Liver (tissue), 9 donors: ENCODE data around the gene ZDHHC14. TPM values are rescaled to one million over a fixed set of nuclear protein-coding genes. Genes with fewer than 3 reads are reported as not detected.

Experiments
- DNase-seq: peaks from one replicate; pipeline ENCODE4 v3.0.0-alpha.2; 2017; ENCODE audit warnings: low spot score
- H3K27ac ChIP-seq, 2 donors: one replicate each; pipeline ENCODE4 v1.7.0; 2013; ENCODE audit warnings: inconsistent platforms in 2 of 2, low read length in 2 of 2, control low read depth in 1 of 2, low read depth in 1 of 2, mild to moderate bottlenecking in 1 of 2
- H3K27me3 ChIP-seq, 4 donors: one replicate each; pipeline versions ENCODE4 v1.6.1 to v1.7.0; 2013; ENCODE audit warnings: low read length in 3 of 4, inconsistent platforms in 1 of 4, mild to moderate bottlenecking in 1 of 4, moderate library complexity in 1 of 4; ENCODE audit not compliant: control insufficient read depth in 4 of 4, insufficient read depth in 4 of 4
- H3K36me3 ChIP-seq, 4 donors: one replicate each; pipeline versions ENCODE4 v1.6.1 to v1.7.0; 2013; ENCODE audit warnings: low read length in 3 of 4, mild to moderate bottlenecking in 3 of 4, low read depth in 1 of 4, moderate library complexity in 1 of 4; ENCODE audit not compliant: control insufficient read depth in 4 of 4, insufficient read depth in 3 of 4
- H3K4me1 ChIP-seq, 4 donors: one replicate each; pipeline versions ENCODE4 v1.6.1 to v1.7.0; 2013; ENCODE audit warnings: low read length in 3 of 4, mild to moderate bottlenecking in 3 of 4, moderate library complexity in 1 of 4; ENCODE audit not compliant: control insufficient read depth in 4 of 4, insufficient read depth in 4 of 4
- H3K4me3 ChIP-seq, 3 donors: one replicate each; pipeline versions ENCODE4 v1.6.1 to v1.7.0; 2013; ENCODE audit warnings: low read length in 3 of 3, control low read depth in 1 of 3, low read depth in 1 of 3, mild to moderate bottlenecking in 1 of 3
- H3K9ac ChIP-seq, 2 donors: one replicate each; pipeline ENCODE4 v1.7.0; 2013; ENCODE audit warnings: low read length in 2 of 2, mild to moderate bottlenecking in 2 of 2, moderate library complexity in 2 of 2, control low read depth in 1 of 2, low read depth in 1 of 2
- H3K9me3 ChIP-seq, 4 donors: one replicate each; pipeline versions ENCODE4 v1.6.1 to v1.7.0; 2013; ENCODE audit warnings: low read length in 3 of 4; ENCODE audit not compliant: control insufficient read depth in 4 of 4
- CTCF ChIP-seq: fragments of 150-350 bp; IDR thresholded peaks from 2 replicates; pipeline ENCODE4 v1.5.1; 2017; ENCODE audit warnings: improper control_type of control experiment, low read depth, low read length; ENCODE audit not compliant: missing input control
- EGR1 ChIP-seq, 2 donors: IDR thresholded peaks; 2 replicates each; pipeline ENCODE4 v1.6.1; 2016 to 2018; ENCODE audit warnings: antibody characterized with exemption in 2 of 2, low read depth in 2 of 2
- GABPA ChIP-seq, 2 donors: IDR thresholded peaks in 1 of 2; conservative IDR thresholded peaks in 1 of 2; 2 replicates each; pipeline ENCODE4 v1.6.1; 2016; ENCODE audit warnings: antibody characterized with exemption in 2 of 2, mild to moderate bottlenecking in 1 of 2, moderate library complexity in 1 of 2
- JUND ChIP-seq, 2 donors: IDR thresholded peaks; 2 replicates each; pipeline ENCODE4 v1.6.1; 2016; ENCODE audit warnings: antibody characterized with exemption in 2 of 2
- NR2F2 ChIP-seq: IDR thresholded peaks from 2 replicates; pipeline ENCODE4 v1.6.1; 2016; ENCODE audit warnings: antibody characterized with exemption
- TAF1 ChIP-seq: conservative IDR thresholded peaks from 2 replicates; pipeline ENCODE4 v1.6.1; 2016; ENCODE audit warnings: antibody characterized with exemption, mild to moderate bottlenecking
- WGBS: extraction: QIAGEN DNeasy Blood & Tissue Kit; methylation state at CpG from one replicate; pipeline ENCODE4 v1.1.7; 2013; 5-methylcytosine and 5-hydroxymethylcytosine counted together
- polyA plus RNA-seq, 2 donors: library from polyadenylated mRNA; stranded (reverse) in 1 of 2; unstranded in 1 of 2; fragments of 200-250 nt in 1 of 2; fragments of >200 nt in 1 of 2; fragmentation: Nextera tagmentation in 1 of 2; extraction: Ambion mirVana in 1 of 2; gene quantifications; one replicate each; pipeline versions ENCODE4 v1.2.1 to v1.2.3, GENCODE V29; 2013 to 2015
- total RNA-seq, 2 donors: library from RNA; depleted of rRNA; stranded (reverse); fragments of >200 nt; gene quantifications; one replicate each; pipeline ENCODE4 v1.2.3, GENCODE V29; 2014
- donor health status: healthy.
- donor health status: healthy.
- donor health status: healthy.
- donor health status: healthy.
- donor health status: healthy.

The ZDHHC14 gene
- total and polyA plus RNA-seq, 4 donors: 4.4 to 11.7 (median 8.4) TPM

GRCh38 chr6:157610451-157610999 lies 229.5 kb downstream of the ZDHHC14 start:
- Histone ChIP-seq H3K4me1 (no peaks in the 10 kb centered on the region), H3K4me3 (no peak overlapping the region), H3K36me3 (peaks cover 0 to 2% (median 0%) of the 10 kb centered on the region in 4 donors), H3K27ac (no peak overlapping the region), H3K27me3 (no peaks in the 10 kb centered on the region), H3K9me3 (no peaks in the 10 kb centered on the region), H3K9ac (no peak overlapping the region)
- TF ChIP-seq TAF1: no peak
- DNase-seq: no peak
- 95% methylated on average over 9 of the region's 9 CpGs for WGBS

DNA sequence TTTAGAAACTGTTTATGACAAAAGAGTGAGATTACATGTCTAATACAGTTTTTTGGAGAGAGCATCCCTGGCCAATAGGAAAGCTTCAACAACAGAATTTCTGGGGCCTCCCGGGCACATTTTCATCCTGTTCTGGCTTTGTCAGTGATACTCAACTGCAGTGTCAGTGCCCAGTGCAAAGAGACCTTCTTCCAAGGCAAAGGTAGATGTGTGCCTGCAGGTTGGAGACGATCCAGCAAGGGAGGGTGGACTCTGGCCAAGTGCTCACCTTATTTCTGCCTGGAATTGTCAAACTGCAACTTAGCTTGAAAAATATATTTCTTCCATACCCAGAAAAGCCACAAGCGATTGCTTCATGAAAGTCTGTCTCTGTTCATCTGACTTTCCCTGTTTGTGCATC lies 230.4 kb downstream of the ZDHHC14 start:
- H3K27ac ChIP-seq: no peak overlapping the region
- H3K4me3 ChIP-seq: no peak overlapping the region
- no peaks in the 10 kb centered on the region for H3K9me3 ChIP-seq
- H3K27me3 ChIP-seq: no peaks in the 10 kb centered on the region
- 71% methylated on average over 3 of the region's 3 CpGs for WGBS
- TF ChIP-seq CTCF (no peak), NR2F2 (no peak), GABPA (IDR thresholded peaks at IDR 0.05 in 1 of 2, conservative IDR thresholded peaks at IDR 0.05 in 1 of 2) (no peak), EGR1 (IDR thresholded peaks at IDR 0.05; ENCODE audit: low read depth in 2 of 2) (no peak)
- H3K36me3 ChIP-seq: peaks cover 0 to 2% (median 0%) of the 10 kb centered on the region in 4 donors
- H3K4me1 ChIP-seq: no peaks in the 10 kb centered on the region
- no peak overlapping the region for H3K9ac ChIP-seq
- no peak for DNase-seq

DNA sequence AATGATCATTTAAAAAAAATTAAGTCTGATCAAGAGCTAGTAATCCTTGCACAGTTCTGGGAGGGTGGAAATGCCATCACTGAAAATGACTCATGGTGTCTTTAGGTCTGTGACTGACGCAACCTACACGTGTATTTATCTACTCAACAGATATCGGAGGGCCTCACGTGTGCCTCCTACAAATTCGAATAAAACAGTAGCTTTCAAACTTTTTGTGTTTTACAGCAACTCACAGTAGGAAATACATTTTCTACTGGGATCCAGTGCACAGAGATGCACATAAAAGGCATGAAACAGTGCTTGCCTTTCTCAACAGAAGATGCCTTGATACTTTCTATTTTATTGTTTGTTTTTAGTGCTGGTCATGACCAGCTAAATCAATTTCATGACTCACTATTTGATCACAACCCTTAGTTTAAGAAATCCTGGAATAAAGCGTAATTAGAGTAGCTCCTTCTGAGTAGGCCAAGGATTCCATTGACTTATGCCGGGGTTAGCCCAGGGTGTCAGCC lies 232.1 kb downstream of the ZDHHC14 start:
- H3K27ac ChIP-seq: no peak overlapping the region
- 85% methylated on average over 7 of the region's 7 CpGs for WGBS
- no peak for DNase-seq

More for the DNA sequence above, 232.1 kb downstream of the ZDHHC14 start:
- H3K9ac ChIP-seq: no peak overlapping the region
- peaks cover 0 to 2% (median 0%) of the 10 kb centered on the region in 4 donors for H3K36me3 ChIP-seq
- no peak overlapping the region for H3K4me3 ChIP-seq
- H3K4me1 ChIP-seq: no peaks in the 10 kb centered on the region
- no peaks in the 10 kb centered on the region for H3K27me3 ChIP-seq
- TF ChIP-seq CTCF (no peak), JUND (IDR thresholded peaks at IDR 0.05) (peak in 1 of 2 donors; percentile 55)
- no peaks in the 10 kb centered on the region for H3K9me3 ChIP-seq
